Endothelial cell of umbilical vein (primary cell): Measurements from ENCODE around the gene TNFRSF4. TPM values are rescaled to one million over a fixed set of nuclear protein-coding genes. Genes with fewer than 3 reads are reported as not detected.

ENCODE experiments used
- BruUV-seq: library from RNA; stranded (reverse); fragments of 400-500 nt; replicated peaks from 2 replicates; lab custom pipeline; 2021; lab: Mats Ljungman, UMichigan
- CTCF ChIA-PET: fragments of 300-600, 350-600 bp; sonication (Branson Sonifier 250); formaldehyde crosslinking; loops from one replicate; lab custom pipeline; 2021; ENCODE audit warnings: antibody characterized with exemption, inconsistent platforms; lab: Charles Lee
- POLR2A ChIA-PET: fragments of 300-600, 350-600 bp; sonication (Branson Sonifier 250); formaldehyde crosslinking; loops from one replicate; lab custom pipeline; 2021; ENCODE audit warnings: antibody characterized with exemption, inconsistent platforms; lab: Charles Lee
- DNase-seq: peaks from one replicate; pipeline ENCODE4 v3.0.0-alpha.2; 2011; ENCODE audit warnings: low read depth, low spot score
- FAIRE-seq: peaks from 2 replicates; lab custom pipeline; 2011; peaks lifted over from hg19 to GRCh38; lab: Jason Lieb, UNC
- H2AFZ ChIP-seq: 2 replicates; pipeline ENCODE4 v1.6.0; 2012; ENCODE audit warnings: low read depth, low read length, control low read depth, inconsistent platforms
- H3K27ac ChIP-seq: 2 replicates; pipeline ENCODE4 v1.5.1; 2011; ENCODE audit warnings: low read depth, mild to moderate bottlenecking, control low read depth, low read length, moderate library complexity; ENCODE audit not compliant: insufficient read depth
- H3K27me3 ChIP-seq, 2 experiments: 2 replicates each; pipeline versions ENCODE4 v1.6.0 to v1.6.1; 2011; ENCODE audit warnings: low read length in 2 of 2, mixed read lengths in 1 of 2; ENCODE audit not compliant: control insufficient read depth in 2 of 2, insufficient read depth in 2 of 2
- H3K36me3 ChIP-seq, 2 experiments: 2 replicates in 1 of 2; 3 replicates in 1 of 2; pipeline ENCODE4 v1.5.1; 2011; ENCODE audit warnings: low read length in 2 of 2, mild to moderate bottlenecking in 1 of 2, moderate library complexity in 1 of 2; ENCODE audit not compliant: control insufficient read depth in 2 of 2, insufficient read depth in 2 of 2; ENCODE audit errors: extremely low read depth in 1 of 2
- H3K4me1 ChIP-seq: 3 replicates; pipeline ENCODE4 v1.5.1; 2011; ENCODE audit warnings: mild to moderate bottlenecking, low read length; ENCODE audit not compliant: control insufficient read depth, insufficient read depth; ENCODE audit errors: extremely low read depth
- H3K4me2 ChIP-seq: 2 replicates; pipeline ENCODE4 v1.6.1; 2011; ENCODE audit warnings: low read length, control low read depth, mixed read lengths; ENCODE audit not compliant: insufficient read depth
- H3K4me3 ChIP-seq, 3 experiments: fragments of 200-600 bp in 1 of 3; sonication (generic), shearing (Covaris generic) in 1 of 3; replicated peaks in 1 of 3; 2 replicates each; pipeline ENCODE4 v1.5.1; 2011 to 2016; ENCODE audit warnings: control low read depth in 3 of 3, low read length in 3 of 3, mild to moderate bottlenecking in 2 of 3, inconsistent platforms in 1 of 3, low read depth in 1 of 3, moderate library complexity in 1 of 3; ENCODE audit not compliant: insufficient read depth in 1 of 3
- H3K79me2 ChIP-seq: 2 replicates; pipeline ENCODE4 v1.6.0; 2012; ENCODE audit warnings: low read length, inconsistent platforms; ENCODE audit not compliant: control insufficient read depth, insufficient read depth
- H3K9ac ChIP-seq: replicated peaks from 2 replicates; pipeline ENCODE3; 2011; ENCODE audit warnings: low read length, control low read depth; ENCODE audit not compliant: insufficient read depth; ENCODE audit errors: extremely low read depth
- H3K9me1 ChIP-seq: replicated peaks from 3 replicates; pipeline ENCODE4 v1.6.0; 2011; ENCODE audit warnings: mild to moderate bottlenecking, low read length; ENCODE audit not compliant: control insufficient read depth, insufficient read depth; ENCODE audit errors: extremely low read depth
- H3K9me3 ChIP-seq: replicated peaks from 2 replicates; pipeline ENCODE4 v1.5.1; 2012; ENCODE audit warnings: low read length, inconsistent platforms; ENCODE audit not compliant: control insufficient read depth, insufficient read depth
- H4K20me1 ChIP-seq: replicated peaks from 2 replicates; pipeline ENCODE3; 2011; ENCODE audit warnings: mild to moderate bottlenecking, low read length; ENCODE audit not compliant: control insufficient read depth, insufficient read depth; ENCODE audit errors: extremely low read depth
- CTCF ChIP-seq, 2 donors: IDR thresholded peaks; 1 replicate in 1 of 2; 2 replicates in 1 of 2; pipeline ENCODE4 v1.5.1; 2011; ENCODE audit warnings: low read length in 2 of 2, mild to moderate bottlenecking in 2 of 2, moderate library complexity in 2 of 2, control low read depth in 1 of 2, inconsistent platforms in 1 of 2, low read depth in 1 of 2; ENCODE audit not compliant: insufficient read depth in 1 of 2; ENCODE audit errors: extremely low read depth in 1 of 2
- EZH2 ChIP-seq: IDR thresholded peaks from 2 replicates; pipeline ENCODE4 v1.6.1; 2012; ENCODE audit warnings: borderline replicate concordance, low read depth, mild to moderate bottlenecking, moderate library complexity, low read length, inconsistent platforms; ENCODE audit not compliant: severe bottlenecking
- FOS ChIP-seq: IDR thresholded peaks from 2 replicates; pipeline ENCODE4 v1.6.1; 2011; ENCODE audit warnings: mild to moderate bottlenecking, low read length, moderate library complexity, borderline replicate concordance; ENCODE audit not compliant: insufficient read depth
- GATA2 ChIP-seq: IDR thresholded peaks from 2 replicates; pipeline ENCODE4 v1.7.0; 2011; ENCODE audit warnings: low read depth, mild to moderate bottlenecking, moderate library complexity, mixed read lengths, low read length; ENCODE audit not compliant: insufficient read length, insufficient read depth
- JUN ChIP-seq: IDR thresholded peaks from 2 replicates; pipeline ENCODE4 v1.6.1; 2011; ENCODE audit warnings: borderline replicate concordance, low read depth; ENCODE audit not compliant: insufficient read length, insufficient read depth
- MYC ChIP-seq: IDR thresholded peaks from one replicate; pipeline ENCODE4 v1.6.1; 2011; ENCODE audit warnings: mild to moderate bottlenecking, low read depth, low read length
- POLR2A ChIP-seq: IDR thresholded peaks from 2 replicates; pipeline ENCODE4 v1.6.1; 2012; ENCODE audit warnings: low read depth, mild to moderate bottlenecking, control low read depth, low read length
- POLR2AphosphoS5 ChIP-seq: IDR thresholded peaks from 2 replicates; pipeline ENCODE4 v1.6.1; 2012; ENCODE audit warnings: low read depth, mild to moderate bottlenecking, control low read depth, low read length, moderate library complexity; ENCODE audit not compliant: insufficient read depth
- dilution Hi-C: fragments of 300-500 bp; cut with MboI; formaldehyde crosslinking; loops from one replicate; pipeline ENCODE4 v1.15.0; 2019; ENCODE audit warnings: low sequenced_read_pairs; ENCODE audit not compliant: extremely low pct_ligation_motif_present
- intact Hi-C: fragments of 100-400 bp; cut with micrococcal nuclease; formaldehyde crosslinking; loops from one replicate; pipeline ENCODE4 v1.10.0; 2022
- polyA plus RNA-seq, 4 experiments: library from polyadenylated mRNA; depleted of rRNA in 3 of 4; stranded (reverse) in 3 of 4; unstranded in 1 of 4; fragments of >200 nt; gene quantifications; 2 replicates each; pipeline versions ENCODE4 v1.2.1 to v1.2.3, GENCODE V29; 2011 to 2012; ENCODE audit warnings: missing spikeins in 1 of 4
- total RNA-seq: library from RNA; stranded (reverse); gene quantifications from 2 replicates; pipeline ENCODE4 v1.2.3, GENCODE V29; 2021
- TF ChIP-seq, protein P1 (sequence below): IDR thresholded peaks from 2 replicates; pipeline ENCODE4 v1.6.1; 2011; ENCODE audit not compliant: insufficient read depth, insufficient read length

Gene TNFRSF4
- total and polyA plus RNA-seq, 2 donors (not counting 3 experiments of a cell fraction or from before 2014, with no cell fraction given) = 0.55 to 1.5 TPM

GRCh38 chr1:1197188-1197500 lies 16.8 kb downstream of the TNFRSF4 start:
- intact Hi-C loops = no loop called here
- H3K4me3 ChIP-seq = no peak overlapping the region
- H3K79me2 ChIP-seq = no peaks in the 10 kb centered on the region
- no peak overlapping the region for H2AFZ ChIP-seq
- H3K27me3 ChIP-seq = peaks cover 0 to 1% of the 10 kb centered on the region in 2 experiments
- no peaks in the 10 kb centered on the region for H3K4me1 ChIP-seq
- ChIA-PET POLR2A (no interaction called here), CTCF (no interaction called here)
- DNase-seq (no peak), FAIRE-seq (no peak)
- no peak overlapping the region for H3K4me2 ChIP-seq
- dilution Hi-C loops = no loop called here
- H3K9ac ChIP-seq = no peak overlapping the region
- BruUV-seq = no TSS peak
- H3K36me3 ChIP-seq = no peaks in the 10 kb centered on the region
- no peaks in the 10 kb centered on the region for H4K20me1 ChIP-seq
- TF ChIP-seq FOS (no peak), CTCF (IDR thresholded peaks at IDR 0.05; ENCODE audit: extremely low read depth in 1 of 2, insufficient read depth in 1 of 2, low read depth in 1 of 2, low read length in 2 of 2) (no peak), POLR2A (no peak), MYC (no peak), GATA2 (no peak), JUN (no peak), EZH2 (no peak), POLR2AphosphoS5 (no peak)
- TF ChIP-seq, protein P1, sequence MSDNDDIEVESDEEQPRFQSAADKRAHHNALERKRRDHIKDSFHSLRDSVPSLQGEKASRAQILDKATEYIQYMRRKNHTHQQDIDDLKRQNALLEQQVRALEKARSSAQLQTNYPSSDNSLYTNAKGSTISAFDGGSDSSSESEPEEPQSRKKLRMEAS = no peak
- H3K9me1 ChIP-seq = no peaks in the 10 kb centered on the region
- H3K9me3 ChIP-seq = no peaks in the 10 kb centered on the region
- no peak overlapping the region for H3K27ac ChIP-seq
